HL-60/S4 treated with phorbol 12-myristate 13-acetate at 8.2 ng/mL for 4 days and 3 days (cell line): Measurements from ENCODE around the gene WDFY4.

Source experiments
- in situ Hi-C: fragments of 300-500 bp; cut with MboI; formaldehyde crosslinking; loops from 2 replicates; pipeline ENCODE4 v1.15.0; 2022; ENCODE audit warnings: low sequenced_read_pairs

WDFY4 gene

DNA sequence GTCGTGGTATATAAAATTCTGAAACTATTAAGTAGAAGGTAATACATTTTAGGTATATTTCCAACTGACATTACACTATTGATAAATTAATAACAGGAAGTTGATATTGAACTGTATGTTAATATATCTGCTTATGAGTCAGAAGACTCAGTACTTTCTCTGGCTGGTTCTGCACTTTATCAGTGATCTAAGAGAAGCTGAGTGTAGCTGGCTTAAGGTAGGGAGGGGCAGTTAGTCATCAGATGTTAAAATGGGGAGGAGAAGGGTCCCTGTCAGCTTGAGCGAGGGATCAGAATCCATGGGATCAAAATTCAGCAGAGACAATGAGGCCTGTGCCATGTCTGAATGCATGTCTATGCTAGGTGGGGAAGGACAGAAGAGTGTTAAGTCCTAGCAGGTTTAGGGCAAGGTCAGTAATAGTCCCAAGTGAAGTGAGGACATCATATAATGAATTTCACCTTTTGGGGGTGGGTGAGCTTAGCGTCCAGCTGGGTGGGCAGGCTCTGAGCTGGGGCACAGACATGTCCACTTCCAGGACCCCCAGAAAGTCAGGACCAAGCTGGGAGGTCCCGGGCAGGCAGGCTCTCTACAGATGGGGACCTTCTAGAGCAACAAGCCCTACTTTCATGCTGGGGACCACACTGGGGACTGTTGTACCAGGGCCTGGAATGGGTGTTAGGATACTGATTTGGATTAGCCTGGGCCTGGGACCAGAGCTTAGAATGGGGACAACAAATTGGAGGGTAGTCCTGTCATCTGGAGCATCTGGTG lies 82.9 kb downstream of the WDFY4 start:
- in situ Hi-C loops = no loop called here

- in situ Hi-C loops = no loop called here
Observed at GRCh38 chr10:48768144-48768766, 83.6 kb downstream of the WDFY4 start.

- in situ Hi-C loops = no loop called here
Observed at GRCh38 chr10:48768926-48769325, 84.3 kb downstream of the WDFY4 start.

DNA sequence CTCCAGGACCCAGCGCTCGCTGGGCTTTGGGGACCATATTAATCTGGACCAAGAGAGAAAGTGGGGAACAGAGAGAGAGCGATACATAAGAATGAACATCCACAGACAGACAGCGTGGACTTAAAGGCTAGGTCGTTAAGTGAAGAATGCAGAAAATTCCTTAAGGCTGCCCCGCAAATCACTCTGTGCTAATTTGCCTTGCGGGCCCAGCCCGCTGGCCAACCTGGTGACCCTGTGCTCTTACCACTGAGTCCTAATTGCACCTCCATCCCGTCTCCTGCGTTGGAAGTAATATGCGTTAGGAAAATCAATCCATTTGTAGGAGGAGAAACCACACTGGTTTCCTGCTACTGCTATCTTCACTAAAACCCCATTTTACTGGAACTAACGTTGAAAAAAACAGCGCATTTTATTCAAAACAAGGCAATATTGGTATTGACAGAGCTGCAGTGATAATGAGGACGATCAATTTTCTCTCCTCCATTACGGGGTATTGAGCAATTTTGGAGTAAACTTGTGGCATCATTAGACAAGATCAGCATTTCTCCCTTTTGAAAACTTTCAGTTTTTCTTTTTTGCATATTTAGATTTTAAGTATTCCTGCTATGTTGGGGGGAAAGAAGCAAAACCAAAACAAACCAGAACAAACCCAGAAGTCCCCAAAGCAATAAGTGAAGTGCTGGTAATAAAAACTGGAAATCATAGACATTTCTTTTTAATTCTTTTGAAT lies 85.2 kb downstream of the WDFY4 start:
- in situ Hi-C loops = no loop called here

DNA sequence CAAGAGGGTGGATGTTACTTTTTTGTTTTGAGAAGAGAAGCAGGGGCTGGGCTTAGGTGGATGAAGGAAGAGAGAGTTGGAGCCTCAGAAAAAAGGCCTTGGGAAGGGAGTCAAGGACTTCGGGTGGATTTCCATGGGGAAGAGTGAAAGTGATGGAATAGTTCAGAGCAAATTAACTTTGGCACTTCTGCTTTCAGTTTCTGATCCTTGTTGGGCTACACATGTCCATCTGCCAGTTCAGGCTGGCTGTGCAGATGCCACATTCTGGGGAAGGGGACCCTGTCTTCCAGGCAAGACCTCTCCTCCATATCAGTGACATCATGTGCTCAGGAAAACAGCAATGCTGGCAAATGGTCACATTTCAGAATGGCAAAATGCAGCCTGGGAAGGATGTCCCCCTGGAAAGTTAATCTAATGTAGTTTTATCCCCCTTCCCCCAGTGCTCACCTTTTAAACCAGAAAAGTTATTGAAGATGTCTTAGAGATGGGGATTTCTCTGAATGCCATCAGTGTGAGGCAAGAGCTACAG lies 86.0 kb downstream of the WDFY4 start:
- in situ Hi-C loops = no loop called here

DNA sequence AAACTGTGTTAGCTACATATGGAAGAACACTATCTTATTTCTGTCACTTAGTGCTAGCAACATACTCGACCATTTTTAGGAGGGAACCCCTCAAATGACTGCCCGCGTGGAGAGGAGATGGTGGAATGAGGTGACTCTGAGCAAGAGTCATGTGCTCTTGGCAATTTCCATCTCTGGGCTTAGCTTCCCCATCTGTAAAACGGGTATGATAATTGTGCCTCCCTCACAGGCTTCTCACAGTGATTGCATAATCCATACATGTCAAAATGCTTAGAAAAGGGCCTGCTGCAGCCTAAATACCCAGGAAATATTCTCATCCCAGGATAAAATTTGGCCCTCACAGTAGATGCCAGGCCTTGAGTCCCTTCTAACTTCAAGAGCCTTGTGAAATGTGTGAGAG lies 86.6 kb downstream of the WDFY4 start:
- in situ Hi-C loops = no loop called here

DNA sequence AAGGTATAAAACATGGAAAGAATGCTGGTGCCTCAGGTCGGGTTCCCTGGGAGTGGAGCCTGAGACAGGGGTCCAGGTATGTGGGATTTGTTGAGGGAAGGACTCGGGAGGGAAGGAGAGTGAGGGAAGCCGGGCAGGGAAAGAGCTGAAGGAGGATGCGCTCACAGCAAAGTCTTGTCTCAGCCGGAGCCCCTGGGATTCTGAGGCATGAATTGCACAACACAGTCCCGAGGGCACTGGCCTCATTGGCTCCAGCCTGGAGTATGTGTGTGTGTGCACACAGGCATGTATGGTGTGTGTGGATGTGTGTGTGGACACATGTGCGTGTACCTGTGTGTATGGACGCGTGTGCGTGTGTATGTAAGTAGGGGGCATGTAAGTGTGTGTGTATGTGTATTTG lies 87.4 kb downstream of the WDFY4 start:
- in situ Hi-C loops = no loop called here

- in situ Hi-C loops = no loop called here
Observed at GRCh38 chr10:48773580-48773979, 88.9 kb downstream of the WDFY4 start.

- in situ Hi-C loops = no loop called here
Observed at GRCh38 chr10:48774416-48775205, 89.9 kb downstream of the WDFY4 start.

- in situ Hi-C loops = no loop called here
Observed at GRCh38 chr10:48775206-48775517, 90.5 kb downstream of the WDFY4 start.

DNA sequence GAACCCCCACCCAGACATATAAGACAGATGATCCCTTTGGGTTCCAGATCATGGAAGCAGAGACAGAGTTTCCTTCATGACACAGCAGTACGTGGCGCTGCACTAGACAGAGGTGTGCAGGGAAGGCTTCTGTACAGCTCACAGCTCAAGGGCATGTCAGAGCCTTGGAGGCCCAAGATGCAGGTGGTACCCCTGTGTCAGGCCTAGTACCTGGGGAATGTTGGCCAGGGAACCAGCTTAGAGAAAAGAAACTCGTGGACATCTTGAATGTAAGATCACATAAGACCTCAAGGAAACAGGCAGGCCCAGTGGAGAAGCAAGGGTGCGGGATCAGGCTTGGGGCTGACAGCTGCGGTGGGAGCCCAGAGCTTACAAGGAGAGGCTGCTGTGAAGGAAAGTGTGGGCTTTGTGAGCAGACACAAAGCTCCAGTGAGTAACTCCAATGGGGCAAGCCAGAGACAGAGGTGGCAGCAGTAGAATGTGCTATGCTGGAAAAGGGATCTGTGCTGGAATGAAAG lies 91.4 kb downstream of the WDFY4 start:
- in situ Hi-C loops = no loop called here

DNA sequence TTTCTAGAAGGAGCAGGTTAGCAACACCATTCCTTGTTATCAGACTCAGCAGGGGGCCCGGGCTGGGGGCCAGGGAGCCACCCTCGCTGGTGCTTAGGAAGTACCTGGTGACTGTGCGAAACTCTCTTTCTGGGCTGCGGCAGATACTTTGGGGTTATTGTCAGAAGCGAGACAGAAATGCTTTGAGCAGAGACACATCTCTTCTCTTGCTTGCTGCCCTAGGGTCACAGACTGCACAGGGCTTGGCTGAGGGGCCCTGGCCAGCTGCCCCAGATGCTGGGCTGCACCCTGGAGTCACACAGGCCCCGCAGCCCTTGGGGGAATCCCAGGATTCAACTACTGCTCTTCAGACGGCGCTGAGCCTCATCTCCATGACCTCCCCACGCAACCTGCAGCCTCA lies 91.9 kb downstream of the WDFY4 start:
- in situ Hi-C loops = no loop called here

DNA sequence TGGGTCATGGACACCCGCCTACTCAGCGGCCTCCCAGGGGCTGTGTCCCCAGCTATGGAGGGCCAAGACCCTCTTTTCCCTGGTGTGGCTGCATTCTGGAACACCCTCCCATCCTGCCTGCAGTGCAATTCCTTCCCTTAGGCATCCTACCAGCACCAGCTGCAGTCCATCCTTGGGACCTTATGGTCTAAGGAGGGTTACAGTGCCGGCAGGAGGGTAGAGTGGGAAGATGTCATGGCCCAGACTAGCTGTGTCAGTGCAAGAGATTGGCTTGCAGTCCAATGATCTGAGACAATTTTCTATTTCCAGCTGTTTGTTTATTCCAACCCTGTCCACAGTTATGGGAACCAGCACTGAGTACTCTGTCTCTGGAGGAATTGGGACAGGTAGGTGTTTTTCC lies 92.4 kb downstream of the WDFY4 start:
- in situ Hi-C loops = no loop called here

DNA sequence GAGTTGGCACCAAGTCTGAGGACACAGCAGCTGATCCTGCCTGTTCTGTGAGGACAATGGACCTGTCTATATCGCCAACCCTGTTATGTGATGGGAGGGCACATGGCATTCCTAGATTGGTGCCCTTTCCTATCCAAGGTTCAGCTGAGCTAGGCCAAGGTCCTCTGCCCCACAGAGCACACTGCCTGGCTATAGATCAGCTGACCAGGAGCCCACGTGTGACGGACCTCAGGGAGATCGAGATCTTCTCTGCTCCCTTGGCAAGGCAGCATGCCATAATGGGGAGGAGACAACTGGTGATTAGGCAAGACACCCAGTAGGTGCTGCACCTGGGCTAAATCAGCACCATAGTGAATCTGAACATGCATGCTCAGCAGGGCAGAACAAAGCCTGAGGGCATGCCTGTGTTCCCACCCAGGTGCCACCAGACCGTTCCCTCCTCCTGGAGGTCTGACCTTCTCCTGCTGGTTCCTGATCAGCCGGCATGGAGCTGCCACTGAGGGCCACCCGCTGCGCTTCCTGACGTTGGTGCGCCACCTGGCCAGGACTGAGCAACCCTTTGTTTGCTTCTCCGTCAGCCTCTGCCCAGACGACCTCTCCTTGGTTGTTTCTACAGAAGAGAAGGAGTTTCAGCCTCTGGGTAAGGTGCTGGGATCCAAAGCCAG lies 93.7 kb downstream of the WDFY4 start:
- in situ Hi-C loops = no loop called here

GRCh38 chr10:48779077-48779476 lies 94.4 kb downstream of the WDFY4 start:
- in situ Hi-C loops = no loop called here

GRCh38 chr10:48779546-48780152 lies 95.0 kb downstream of the WDFY4 start:
- in situ Hi-C loops = no loop called here

GRCh38 chr10:48780341-48780740 lies 95.7 kb downstream of the WDFY4 start:
- in situ Hi-C loops = no loop called here

- in situ Hi-C loops = no loop called here
Observed at GRCh38 chr10:48782386-48782785, 97.7 kb downstream of the WDFY4 start.

GRCh38 chr10:48784031-48784430 lies 99.4 kb downstream of the WDFY4 start:
- in situ Hi-C loops = no loop called here

- in situ Hi-C loops = no loop called here
Observed at GRCh38 chr10:48785796-48786195, 101.1 kb downstream of the WDFY4 start.
